GM18508 (cell line): ENCODE results near the gene CPNE7.

ENCODE experiments used
- ATAC-seq: cut with Tn5 transposase; IDR thresholded peaks from one replicate; pipeline ENCODE4 v1.9.1; 2021; ENCODE audit warnings: moderate number of reproducible peaks; ENCODE audit not compliant: insufficient read depth, unreplicated experiment

CPNE7 gene

GRCh38 chr16:89643769-89644300, 68.3 kb downstream of the CPNE7 start:
- no peak for ATAC-seq

- no peak for ATAC-seq
Observed at GRCh38 chr16:89645122-89645521, 69.6 kb downstream of the CPNE7 start.

GRCh38 chr16:89646270-89646669, 70.7 kb downstream of the CPNE7 start:
- no peak for ATAC-seq
